ENCODE measurements around the gene PCNX4.

Gene PCNX4

DNA sequence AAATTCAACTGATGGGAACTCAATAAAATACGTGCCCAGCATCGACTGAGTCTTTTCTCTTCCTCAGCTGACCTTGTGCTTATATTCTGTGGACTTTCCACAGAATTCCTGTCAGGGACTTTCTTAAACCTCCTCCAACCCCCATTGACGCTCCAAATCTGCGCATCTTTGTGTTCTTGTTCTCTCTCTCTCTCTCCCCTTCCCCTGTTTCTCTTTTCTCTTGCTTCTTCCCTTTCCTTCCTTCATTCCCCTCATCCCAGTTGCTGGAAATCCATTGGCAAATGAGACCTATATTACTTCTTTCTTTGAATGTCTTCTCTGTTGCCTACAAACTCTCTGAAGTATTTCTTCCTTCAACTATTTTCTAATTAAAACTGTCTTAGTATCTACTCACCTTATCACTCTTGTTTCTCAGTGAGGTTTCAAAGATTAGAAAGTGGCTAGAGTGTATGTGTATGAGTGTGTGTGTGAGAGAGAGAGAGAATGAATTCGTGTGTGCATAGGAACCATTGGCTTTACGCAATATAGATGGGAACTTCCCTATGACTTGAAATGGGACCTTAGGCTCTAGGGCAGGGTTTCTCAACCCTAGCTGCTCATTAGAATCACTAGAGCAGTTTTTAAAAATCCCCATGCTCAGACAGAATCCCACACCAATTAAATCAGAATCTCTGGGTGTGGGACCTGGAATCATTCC is 115.3 kb downstream of the PCNX4 start:
- Histone ChIP-seq H3K27me3 (ENCODE audit: insufficient read depth, low read length) (no peaks in the 10 kb centered on the region), H3K36me3 (ENCODE audit: insufficient read depth, low read length) (no peaks in the 10 kb centered on the region), H3K4me1 (ENCODE audit: insufficient read depth, low read length) (peaks cover 2% of the 10 kb centered on the region), H3K9me3 (ENCODE audit: low read length) (no peaks in the 10 kb centered on the region), H3K4me3 (ENCODE audit: low read length) (no peak overlapping the region), H2AFZ (ENCODE audit: low read depth, low read length) (no peak overlapping the region)

DNA sequence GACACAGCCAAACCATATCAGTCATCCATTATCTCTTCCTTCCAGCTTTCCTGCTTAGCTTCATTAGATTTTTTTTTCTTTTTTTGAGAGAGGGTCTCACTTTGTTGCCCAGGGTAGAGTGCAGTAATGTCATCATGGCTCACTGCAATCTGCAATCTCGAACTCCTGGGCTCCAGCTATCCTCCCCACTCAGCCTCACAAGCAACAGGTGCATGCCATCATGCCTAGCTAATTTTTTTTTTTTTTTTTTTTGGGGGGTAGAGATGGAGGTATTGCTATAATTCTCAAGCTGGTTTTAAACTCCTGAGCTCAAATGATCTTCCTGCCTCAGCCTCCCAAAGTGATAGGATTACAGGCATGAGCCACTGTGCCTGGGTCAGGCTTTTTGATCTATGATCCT is 119.0 kb downstream of the PCNX4 start:
- H3K9me3 ChIP-seq (ENCODE audit: low read length) = no peaks in the 10 kb centered on the region
- no peaks in the 10 kb centered on the region for H3K27me3 ChIP-seq (ENCODE audit: insufficient read depth, low read length)
- H3K4me1 ChIP-seq (ENCODE audit: insufficient read depth, low read length) = no peaks in the 10 kb centered on the region
- H2AFZ ChIP-seq (ENCODE audit: low read depth, low read length) = no peak overlapping the region
- no peak overlapping the region for H3K4me3 ChIP-seq (ENCODE audit: low read length)
- no peaks in the 10 kb centered on the region for H3K36me3 ChIP-seq (ENCODE audit: insufficient read depth, low read length)

DNA sequence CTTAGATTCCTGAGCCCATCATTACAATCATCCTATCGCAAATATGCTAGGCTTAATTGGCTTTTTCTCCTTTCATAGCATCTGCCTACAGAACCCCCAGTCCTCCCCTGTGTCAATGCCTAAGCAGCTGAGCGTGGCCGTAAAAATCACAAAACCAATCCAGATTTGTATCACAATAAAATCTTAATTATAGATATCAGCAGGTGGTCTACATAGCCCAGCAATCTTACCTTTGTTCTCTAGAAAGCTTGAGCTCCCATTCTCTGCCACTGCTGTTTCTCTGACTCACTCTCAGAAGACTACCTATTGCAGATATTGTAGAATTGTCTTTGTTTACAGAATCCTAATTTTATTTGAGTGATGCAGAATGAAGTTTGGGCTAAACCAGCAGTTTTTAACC is 119.4 kb downstream of the PCNX4 start:
- no peaks in the 10 kb centered on the region for H3K27me3 ChIP-seq (ENCODE audit: insufficient read depth, low read length)
- no peak overlapping the region for H2AFZ ChIP-seq (ENCODE audit: low read depth, low read length)
- H3K36me3 ChIP-seq (ENCODE audit: insufficient read depth, low read length) = no peaks in the 10 kb centered on the region
- no peaks in the 10 kb centered on the region for H3K4me1 ChIP-seq (ENCODE audit: insufficient read depth, low read length)
- no peaks in the 10 kb centered on the region for H3K9me3 ChIP-seq (ENCODE audit: low read length)
- H3K4me3 ChIP-seq (ENCODE audit: low read length) = no peak overlapping the region

DNA sequence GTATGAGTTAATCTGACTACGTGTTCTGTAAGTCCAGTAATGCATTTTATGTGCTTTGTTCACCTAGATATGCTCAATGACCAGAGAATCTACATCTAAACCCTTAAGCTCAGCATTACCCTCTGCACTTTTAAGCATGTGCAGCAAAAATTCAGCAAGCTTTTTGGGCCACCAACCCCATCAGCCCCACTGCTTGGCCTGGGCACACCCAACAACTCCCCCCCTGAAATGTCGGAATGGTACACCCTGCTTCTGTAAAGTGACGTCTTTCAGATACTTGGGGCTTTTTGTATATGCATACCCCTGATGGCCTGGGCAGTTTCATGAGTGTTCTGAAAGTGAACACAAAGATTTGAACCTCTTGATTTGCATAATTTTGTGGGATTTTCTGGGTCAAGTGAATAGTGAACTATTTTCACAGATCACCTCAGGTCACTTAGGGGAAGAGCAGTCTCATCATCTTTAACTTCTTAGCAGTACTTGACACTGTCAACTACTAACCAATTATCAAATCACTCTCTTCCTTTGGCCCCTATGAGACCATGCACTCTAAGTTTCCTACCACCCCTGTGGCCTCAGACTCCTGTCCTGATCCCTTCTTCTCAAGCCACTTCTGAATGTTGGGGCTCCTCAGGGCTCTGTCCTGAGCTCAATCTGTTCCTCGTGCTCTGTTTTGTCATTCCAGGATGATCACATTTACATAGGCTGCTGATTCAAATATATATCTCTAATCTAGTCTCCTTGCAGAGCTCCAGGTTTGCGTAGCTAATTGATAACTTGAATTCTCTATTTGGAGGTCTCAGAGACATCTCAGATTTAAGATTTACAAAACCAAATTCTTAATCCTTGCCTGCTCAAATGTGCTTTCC is 121.0 kb downstream of the PCNX4 start:
- no peaks in the 10 kb centered on the region for H3K9me3 ChIP-seq (ENCODE audit: low read length)
- H3K27me3 ChIP-seq (ENCODE audit: insufficient read depth, low read length) = no peaks in the 10 kb centered on the region
- H3K36me3 ChIP-seq (ENCODE audit: insufficient read depth, low read length) = no peaks in the 10 kb centered on the region
- no peaks in the 10 kb centered on the region for H3K4me1 ChIP-seq (ENCODE audit: insufficient read depth, low read length)
- no peak overlapping the region for H2AFZ ChIP-seq (ENCODE audit: low read depth, low read length)
- no peak overlapping the region for H3K4me3 ChIP-seq (ENCODE audit: low read length)

DNA sequence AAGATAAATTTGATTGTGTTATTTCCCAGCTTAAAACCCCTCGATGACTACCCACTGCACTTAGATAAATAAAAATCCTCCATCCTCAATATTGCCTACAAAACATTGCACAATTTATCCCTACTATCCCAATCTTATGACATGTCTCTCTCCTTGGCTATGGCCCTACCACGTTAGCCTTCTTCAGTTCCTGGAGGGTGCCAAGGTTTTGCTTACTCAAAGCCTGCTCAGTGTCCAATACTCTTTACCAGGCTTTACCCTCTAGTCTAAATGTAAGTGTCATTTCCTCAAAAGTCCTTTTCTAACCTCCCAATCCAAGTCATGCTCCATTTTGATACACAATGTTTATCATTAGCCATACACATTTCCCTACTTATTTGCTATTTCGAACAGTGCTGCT is 122.3 kb downstream of the PCNX4 start:
- Histone ChIP-seq H3K9me3 (ENCODE audit: low read length) (no peaks in the 10 kb centered on the region), H3K4me3 (ENCODE audit: low read length) (no peak overlapping the region), H2AFZ (ENCODE audit: low read depth, low read length) (no peak overlapping the region), H3K4me1 (ENCODE audit: insufficient read depth, low read length) (no peaks in the 10 kb centered on the region), H3K36me3 (ENCODE audit: insufficient read depth, low read length) (no peaks in the 10 kb centered on the region), H3K27me3 (ENCODE audit: insufficient read depth, low read length) (peaks cover 2% of the 10 kb centered on the region)

DNA sequence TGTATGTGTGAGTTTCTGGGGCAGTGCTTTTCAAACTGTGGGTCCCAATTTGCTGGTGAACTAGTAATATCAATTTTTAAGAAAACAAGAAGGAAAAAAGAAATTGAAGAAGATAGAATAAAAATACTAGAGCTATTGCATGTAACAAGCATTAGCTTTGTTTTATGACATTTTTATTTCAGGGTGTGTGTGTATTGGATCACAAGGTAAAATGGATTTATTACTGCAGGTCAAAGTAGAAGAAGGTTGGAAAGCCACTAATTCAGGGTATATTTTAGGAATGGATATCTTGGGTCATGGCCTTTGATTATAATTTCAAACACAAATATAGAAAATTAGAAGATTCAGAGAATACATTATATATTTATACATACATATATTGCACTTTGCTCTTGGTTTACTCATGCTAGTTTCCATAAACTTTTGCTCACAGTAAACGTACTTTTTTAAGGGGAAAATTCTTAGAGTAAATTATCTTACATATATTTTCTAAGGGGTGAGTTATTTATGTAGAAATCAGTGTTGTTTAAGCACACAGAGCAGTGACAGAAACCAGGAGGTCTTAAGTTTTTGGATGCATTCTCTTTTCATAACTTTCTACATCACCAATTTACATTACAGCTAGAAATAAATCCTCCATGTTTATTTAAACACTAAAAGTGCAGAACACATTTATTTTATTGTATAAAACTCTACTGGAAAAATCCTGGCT is 122.8 kb downstream of the PCNX4 start:
- no peaks in the 10 kb centered on the region for H3K36me3 ChIP-seq (ENCODE audit: insufficient read depth, low read length)
- no peak overlapping the region for H3K4me3 ChIP-seq (ENCODE audit: low read length)
- no peaks in the 10 kb centered on the region for H3K4me1 ChIP-seq (ENCODE audit: insufficient read depth, low read length)
- H3K9me3 ChIP-seq (ENCODE audit: low read length) = no peaks in the 10 kb centered on the region
- peaks cover 2% of the 10 kb centered on the region for H3K27me3 ChIP-seq (ENCODE audit: insufficient read depth, low read length)
- no peak overlapping the region for H2AFZ ChIP-seq (ENCODE audit: low read depth, low read length)

DNA sequence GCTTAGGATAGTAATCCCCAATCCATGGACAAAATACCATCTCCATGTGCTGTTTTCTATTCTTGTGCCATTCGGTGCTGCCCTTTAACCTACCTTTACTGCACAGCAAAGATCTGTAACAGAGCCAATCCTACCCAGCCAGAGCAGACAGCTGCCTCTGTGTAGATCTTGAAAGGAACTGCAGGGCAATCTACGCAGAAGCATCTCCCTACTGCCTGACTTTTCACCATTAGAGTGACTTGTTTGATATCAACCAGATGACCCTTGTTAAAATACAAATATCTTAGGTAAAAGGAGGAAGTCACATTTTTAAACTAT is 123.4 kb downstream of the PCNX4 start:
- Histone ChIP-seq H3K36me3 (ENCODE audit: insufficient read depth, low read length) (no peaks in the 10 kb centered on the region), H3K4me1 (ENCODE audit: insufficient read depth, low read length) (no peaks in the 10 kb centered on the region), H2AFZ (ENCODE audit: low read depth, low read length) (no peak overlapping the region), H3K27me3 (ENCODE audit: insufficient read depth, low read length) (peaks cover 2% of the 10 kb centered on the region), H3K9me3 (ENCODE audit: low read length) (no peaks in the 10 kb centered on the region), H3K4me3 (ENCODE audit: low read length) (no peak overlapping the region)

DNA sequence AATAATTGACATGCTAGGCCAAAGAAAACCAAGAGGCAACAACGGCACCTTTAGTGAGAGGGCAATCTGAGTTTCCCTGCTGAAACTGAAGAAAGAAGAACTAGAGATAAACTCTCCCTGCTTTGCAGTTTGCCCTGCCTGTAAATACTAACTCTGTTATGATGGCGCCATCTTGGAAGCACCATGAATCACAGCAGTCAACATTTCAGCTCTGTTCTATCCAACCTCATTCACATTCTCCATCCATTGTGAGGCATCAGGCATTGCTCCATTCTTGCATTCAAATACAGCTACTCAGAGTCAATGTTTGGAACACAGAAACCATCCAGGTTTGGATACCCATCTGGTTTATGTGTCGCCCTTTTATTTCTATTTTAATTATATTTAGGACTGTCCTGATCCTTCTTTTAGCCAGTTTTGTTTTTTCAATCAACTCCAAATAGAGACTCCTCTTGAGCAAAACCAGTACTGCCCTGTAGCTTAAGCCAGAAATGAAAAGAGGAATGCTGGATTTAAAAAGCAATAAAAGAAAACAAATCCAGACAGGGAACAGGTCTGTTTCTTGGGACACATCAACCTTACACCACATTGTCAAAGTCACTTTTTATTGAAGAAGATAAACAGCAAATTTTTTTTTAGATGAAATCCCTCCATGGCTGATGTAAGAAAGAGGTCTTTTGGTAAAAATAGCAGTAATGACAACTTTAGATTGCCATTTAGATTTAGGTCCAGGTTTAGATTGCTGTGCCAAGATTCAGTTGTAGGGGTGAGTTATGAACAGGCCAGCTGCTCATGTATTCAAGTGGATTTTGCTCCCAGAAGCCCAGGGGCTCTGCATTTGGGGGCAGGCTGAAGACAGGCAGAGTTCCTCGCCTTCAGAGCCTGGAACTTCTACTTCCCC is 124.0 kb downstream of the PCNX4 start:
- H3K4me3 ChIP-seq (ENCODE audit: low read length) = no peak overlapping the region
- no peak overlapping the region for H2AFZ ChIP-seq (ENCODE audit: low read depth, low read length)
- no peaks in the 10 kb centered on the region for H3K36me3 ChIP-seq (ENCODE audit: insufficient read depth, low read length)
- peaks cover 2% of the 10 kb centered on the region for H3K27me3 ChIP-seq (ENCODE audit: insufficient read depth, low read length)
- H3K9me3 ChIP-seq (ENCODE audit: low read length) = no peaks in the 10 kb centered on the region
- H3K4me1 ChIP-seq (ENCODE audit: insufficient read depth, low read length) = no peaks in the 10 kb centered on the region

DNA sequence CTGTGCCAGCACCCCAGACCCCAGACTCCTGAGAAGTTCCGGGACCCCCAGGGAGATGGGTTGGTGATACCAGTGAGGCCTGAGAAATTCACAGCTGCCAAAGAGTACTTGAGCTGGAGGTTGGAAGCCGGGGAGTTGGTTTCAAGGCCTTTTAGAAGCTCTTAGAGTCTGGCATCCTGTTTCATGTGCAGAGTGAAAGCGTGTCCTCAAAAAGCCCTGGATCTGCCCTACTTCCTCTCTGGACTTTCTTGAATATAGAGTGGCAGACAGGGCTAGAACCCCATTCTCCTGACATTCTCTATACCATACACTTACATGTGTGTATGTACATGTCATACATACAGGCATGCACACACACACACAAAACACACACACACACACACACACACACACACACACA is 126.0 kb downstream of the PCNX4 start:
- H3K36me3 ChIP-seq (ENCODE audit: insufficient read depth, low read length) = no peaks in the 10 kb centered on the region
- H2AFZ ChIP-seq (ENCODE audit: low read depth, low read length) = no peak overlapping the region
- no peaks in the 10 kb centered on the region for H3K9me3 ChIP-seq (ENCODE audit: low read length)
- H3K4me3 ChIP-seq (ENCODE audit: low read length) = no peak overlapping the region
- H3K27me3 ChIP-seq (ENCODE audit: insufficient read depth, low read length) = peaks cover 2% of the 10 kb centered on the region
- no peaks in the 10 kb centered on the region for H3K4me1 ChIP-seq (ENCODE audit: insufficient read depth, low read length)

All from neuron (in vitro differentiated cells).